GM19238 (cell line): Measurements from ENCODE around the gene CETP.
A peak's percentile ranks its signal among the peaks of the same experiment; 100 is the strongest.
"Not testable (repeated sequence)": the region's sequence is repeated elsewhere in the genome, so short reads cannot be mapped to it uniquely, and the experiment has no call there.

Source experiments
- DNase-seq: peaks from one replicate; pipeline ENCODE4 v3.0.0; 2011; ENCODE audit warnings: low spot score; ENCODE audit not compliant: insufficient read length

The CETP gene

DNA sequence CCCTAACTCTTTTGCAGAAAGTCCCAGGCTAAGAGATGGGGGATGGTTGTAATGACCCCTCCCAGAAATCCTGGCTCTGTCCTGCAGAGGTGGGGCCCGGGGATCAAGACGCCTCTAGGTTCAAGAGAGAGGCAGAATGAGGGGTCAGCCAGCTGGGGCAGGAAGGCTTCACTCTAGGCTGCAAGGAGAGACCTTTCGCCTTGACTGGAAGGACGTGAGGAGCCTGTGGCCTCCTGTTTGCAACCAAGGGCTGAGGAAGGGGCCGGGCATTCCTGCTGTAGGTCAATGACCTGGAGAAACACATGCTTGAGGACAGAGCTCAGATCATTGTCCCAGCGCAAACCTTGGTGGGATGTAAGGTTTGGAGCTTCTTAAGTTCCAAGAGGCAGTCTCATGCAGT is 8.7 kb upstream of the CETP start:
- DNase-seq, result no peak

DNA sequence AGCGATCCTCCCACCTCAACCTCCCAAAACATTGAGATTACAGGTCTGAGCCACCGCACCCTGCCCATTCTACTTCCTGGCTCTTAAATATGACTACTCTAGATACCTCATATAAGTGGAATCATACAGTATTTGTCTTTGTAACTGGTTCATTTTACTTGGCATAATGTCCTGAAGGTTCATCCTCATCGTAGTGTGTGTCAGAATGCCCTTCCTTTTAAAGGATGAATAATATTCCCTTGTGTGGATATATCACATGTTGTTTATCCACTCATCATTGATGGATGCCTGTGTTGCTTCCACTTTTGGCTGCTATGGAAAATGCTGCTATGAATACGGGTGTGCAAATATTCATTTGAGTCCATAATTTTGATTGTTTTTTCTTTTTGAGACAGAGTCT is 5.7 kb upstream of the CETP start:
- DNase-seq, result no peak

DNA sequence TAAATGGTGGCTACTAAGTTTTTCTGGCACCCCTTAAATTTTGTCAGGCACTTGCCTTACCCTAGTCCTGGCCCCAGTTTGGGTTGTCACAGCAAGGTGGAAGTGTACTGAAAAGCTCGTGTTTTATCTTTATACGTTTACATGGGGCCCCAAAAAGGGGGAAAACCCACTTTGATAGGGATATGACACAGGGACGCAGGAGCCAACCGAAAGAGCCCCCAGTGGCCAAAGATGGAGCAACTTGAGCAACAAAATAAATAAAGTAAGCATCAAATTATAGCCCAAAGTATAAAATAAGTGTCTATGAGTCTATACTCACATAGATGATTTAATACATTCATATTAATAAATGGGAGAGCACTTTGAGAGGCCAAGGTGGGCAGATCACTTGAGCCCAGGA is 5.0 kb upstream of the CETP start:
- no peak for DNase-seq

DNA sequence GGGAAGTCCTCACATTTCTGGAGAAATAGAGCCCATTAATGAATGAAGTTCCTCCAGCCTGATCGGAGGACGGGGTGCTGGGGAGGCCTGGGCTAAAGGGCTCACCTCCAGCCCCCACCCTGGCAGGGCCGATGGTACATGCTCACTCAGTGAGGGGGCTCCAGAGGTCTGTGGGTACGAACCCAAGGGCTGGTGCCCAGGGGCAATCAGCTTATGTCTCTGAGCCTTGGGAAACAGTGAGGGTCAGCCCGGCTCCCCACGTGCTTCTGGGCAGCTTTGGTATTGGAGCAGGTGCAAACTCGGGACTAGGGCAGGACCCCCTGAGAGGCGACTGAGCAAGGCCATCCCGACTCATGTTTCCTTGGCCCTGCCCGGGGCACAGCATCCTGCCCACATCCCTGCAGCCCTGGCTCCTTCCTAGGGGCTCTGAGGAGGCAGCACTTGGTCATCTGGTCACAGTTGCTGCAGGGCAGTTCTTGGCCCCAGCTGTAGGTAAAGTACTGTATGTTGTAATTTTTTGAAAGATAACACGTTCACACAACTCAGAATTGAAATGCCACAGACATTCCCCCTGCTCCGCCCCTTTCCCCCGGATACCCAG is 969 bp upstream of the CETP start:
- no peak for DNase-seq

DNA sequence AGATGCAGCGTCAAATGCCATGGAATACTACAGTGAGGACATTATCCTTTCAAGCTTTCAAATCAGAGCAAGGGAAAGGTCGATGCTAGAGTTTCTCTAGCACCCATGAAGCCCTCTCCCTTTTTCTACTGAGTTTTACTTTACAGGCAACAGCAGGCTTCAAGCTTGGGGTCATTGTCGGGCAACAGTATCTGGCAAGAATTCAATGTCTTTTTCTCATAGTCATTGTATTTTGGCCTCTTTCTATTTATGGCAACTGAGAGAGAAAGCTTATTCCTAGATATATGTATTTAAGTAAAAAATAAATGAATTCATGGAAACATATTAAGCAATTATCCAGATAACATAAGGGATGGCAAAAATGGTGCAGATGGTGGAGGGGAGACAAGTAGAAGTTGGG is 364 bp upstream of the CETP start:
- no peak for DNase-seq

DNA sequence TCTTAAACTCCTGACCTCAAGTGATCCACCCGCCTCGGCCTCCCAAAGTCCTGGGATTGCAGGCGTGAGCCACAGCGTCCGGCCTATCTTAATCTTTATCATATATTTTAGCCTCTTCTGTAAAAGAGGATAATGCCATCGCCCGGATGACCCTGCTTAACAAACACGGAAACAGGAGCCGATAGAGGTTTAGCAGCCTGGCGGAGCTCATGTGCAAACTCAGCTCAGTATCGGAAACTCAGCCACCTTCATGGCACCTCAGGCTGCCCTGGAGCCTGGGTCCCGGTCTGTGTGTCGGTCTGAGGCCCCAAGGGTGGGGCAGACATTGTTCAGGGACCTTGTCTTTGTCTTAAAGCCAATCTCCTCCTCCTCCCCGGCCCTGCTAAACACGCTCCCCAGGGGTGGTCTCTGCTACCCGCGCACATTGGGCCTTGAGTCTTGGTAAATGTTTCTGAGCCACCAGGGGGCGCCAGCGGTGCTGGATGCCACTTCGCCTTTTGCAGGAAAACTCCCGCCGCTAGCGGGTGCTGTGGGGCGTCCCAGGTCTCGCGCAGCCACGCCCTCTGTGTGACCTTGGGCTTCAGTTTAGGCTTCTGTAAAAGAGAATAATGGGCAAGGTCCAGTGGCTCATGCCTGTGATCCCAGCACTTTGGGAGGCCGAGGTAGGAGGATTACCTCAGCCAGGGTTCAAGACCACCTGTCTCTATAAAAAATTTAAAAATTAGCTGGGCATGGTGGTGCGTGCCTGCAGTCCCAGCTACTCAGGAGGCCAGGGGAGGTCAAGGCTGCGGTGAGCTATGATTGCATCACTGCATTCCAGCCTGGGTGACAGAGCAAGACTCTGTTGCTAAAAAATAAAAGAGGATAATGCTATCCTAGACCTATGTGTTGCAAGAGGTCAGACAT is 2.7 kb downstream of the CETP start:
- DNase-seq, result peak; percentile 72

DNA sequence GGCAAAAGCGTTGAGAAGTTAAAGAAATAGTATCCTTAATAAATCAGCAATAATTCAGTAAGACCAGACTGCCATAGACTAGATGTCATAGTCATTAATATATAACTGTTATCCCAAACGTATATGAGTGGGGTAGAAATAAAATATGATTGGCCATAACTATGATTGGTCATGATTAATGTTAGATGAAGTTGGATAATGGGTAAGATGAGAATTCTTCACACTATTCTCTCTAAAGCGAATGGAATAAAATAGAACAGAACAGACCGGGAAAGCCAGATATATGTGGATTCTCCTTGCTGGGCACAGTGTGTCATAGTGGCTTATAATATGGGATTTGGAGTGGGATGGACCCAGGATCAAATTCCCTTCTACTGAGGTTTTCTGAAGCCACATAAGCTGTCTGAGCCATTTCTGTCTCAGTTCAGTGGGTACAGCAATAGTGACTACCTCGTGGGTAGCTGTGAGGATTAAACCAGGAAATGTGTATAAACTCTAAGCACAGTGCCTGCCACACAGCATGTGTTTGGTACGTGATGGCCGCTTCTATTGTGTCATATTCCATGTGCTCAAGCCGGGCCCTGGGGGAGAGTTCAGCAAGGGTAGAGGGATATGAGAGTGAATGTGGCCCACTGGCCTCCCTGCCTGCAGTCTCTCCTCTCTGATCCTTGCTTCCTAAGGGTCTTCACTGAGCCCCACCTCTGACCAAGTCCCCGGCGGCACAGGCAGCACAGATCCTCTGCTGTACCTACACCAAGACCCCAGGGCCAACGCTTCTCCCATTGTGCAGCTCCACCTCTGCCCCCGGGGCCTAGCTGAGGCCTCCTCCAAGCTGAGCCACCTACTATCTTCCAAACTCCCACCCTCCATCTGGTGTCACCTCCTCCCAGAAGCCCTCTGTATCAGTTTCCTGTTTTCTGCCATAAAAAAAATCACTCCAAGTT is 3.7 kb downstream of the CETP start:
- no peak for DNase-seq

DNA sequence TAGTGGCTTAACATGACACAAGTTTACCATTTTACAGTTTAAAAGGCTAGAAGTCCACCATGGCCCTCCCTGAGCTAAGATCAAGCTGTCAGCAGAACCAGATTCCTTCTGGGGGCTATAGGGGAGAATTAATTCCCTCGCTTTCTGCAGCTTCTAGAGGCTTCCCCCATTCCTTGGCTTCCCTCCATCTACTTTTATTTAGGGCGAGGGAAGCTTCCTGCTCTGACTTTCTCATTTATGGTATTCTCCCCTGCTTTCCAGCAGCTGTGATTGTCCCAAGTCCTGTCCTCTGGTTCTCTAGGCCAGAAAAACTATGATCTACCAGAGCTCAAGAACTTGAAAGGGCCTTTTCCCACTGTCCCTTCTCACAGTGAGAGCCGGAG is 4.3 kb downstream of the CETP start:
- no peak for DNase-seq

DNA sequence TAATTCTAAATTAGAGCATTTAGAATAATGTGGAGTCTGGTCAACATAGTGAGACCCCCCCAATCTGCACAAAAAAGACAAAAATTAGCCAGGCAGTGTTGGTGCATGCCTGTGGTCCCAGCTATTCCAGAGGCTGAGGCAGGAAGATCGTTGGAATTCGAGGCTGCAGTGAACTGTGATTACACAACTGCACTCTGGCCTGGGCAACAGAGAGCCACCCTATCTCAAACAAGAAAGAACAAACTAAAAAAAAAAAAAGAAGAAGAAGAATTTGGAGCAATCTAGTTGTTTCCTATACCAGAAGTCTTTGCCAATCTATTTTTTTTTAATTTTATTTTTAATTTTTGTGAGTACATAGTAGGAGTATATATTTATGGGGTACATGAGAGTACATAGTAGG is 6.0 kb downstream of the CETP start:
- no peak for DNase-seq

DNA sequence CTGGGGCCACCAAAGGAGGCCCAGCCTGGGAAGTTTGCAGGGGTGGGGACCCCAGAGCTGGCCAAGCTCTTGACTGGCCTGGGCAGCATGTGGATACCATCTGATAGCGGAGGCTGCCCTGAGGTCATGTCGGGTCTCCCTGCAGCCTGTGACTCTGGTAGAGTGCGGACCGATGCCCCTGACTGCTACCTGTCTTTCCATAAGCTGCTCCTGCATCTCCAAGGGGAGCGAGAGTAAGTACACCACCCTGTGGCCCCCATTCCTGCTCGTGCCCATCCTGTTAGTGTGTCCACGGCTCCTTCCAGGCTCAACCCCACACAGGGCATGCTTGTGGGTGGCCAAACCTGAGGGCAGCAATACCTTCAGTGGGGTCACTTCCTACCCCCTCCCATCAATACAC is 8.0 kb downstream of the CETP start:
- DNase-seq, result no peak

DNA sequence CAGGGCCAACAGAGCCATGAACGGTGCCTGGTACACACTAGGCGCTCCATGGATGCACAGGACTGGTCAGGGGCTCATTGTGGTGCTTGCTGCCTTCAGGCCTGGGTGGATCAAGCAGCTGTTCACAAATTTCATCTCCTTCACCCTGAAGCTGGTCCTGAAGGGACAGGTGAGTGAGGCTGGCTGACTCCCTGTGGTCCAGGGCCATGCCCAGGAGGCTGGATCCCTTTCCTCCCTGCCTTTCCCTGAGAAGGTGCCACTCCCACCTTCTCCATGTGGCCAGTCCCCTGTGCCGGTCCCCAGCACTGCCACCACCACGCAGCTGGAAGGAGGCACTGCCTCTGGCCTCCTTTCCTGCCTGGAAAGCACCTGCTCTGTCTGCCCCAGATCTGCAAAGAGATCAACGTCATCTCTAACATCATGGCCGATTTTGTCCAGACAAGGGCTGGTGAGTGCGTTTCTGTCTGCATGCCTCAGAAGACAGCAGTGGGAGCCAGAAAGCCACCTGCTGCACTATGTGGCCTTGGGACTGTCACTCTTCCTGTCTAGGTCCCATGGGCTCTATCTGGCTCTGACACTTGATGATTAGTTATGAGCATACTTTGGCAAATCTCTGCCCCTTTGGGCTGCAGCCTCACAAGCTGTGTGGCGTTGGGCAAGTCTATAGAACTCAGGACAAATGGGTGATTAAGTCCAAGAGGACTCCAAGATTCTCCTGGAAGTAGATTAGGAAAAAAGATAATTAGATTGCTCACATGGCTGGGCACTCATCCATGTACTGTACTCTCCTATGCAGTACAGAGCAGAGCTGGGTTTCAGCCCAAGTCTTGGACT is 9.4 kb downstream of the CETP start:
- DNase-seq, result peak; percentile 34

DNA sequence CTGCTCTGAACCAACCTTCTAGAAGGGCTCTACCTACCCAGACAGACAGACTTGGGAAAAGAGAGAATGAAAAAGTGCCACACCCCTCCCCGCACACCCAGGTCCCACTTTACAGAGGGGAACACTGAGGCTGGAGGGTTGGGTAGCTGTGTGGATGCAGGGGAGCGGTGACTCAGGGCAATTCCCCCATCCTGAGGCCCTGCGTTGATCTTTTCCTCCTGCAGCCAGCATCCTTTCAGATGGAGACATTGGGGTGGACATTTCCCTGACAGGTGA is 10.0 kb downstream of the CETP start:
- no peak for DNase-seq

DNA sequence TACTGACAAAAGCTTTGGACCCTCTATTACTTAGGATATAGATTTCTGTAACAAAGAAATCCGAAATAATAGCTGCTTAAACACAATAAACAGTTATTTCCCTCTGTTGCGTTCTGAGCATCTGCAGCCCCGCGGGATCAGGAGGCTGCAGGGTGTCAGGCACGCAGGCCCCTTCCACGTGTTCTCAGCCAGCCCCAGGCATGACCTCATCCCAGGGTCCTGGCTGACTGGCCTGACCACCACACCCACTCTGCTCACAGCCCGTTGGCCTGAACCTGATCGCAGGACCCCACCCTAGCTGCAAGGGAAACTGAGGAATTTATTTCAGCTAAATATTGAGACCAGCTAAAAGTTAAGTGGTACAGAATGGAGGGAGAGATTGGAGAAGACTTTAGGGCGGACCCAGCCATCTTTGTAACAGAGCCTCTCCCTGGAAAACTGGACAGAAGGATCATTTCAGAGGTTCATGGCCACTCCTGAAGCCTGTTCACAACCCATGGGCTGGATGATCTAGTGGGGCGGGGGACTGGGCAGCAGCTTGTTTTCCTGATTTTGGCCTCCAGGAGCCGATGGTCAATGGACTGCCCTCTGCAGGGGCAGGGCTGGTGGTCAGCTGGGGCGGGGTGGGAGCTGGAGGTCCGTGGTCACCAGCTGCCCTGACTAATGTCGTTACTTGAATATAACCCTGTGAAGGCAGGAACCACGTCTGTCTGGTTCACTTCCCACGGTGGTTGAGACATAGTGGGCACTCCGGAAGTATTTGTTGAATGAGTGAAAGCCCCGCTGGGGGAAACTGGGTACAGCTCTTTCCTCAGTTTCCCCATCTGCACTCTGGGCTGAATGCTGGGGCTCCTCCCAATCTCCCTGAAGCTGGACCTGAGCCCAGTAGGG is 10.9 kb downstream of the CETP start:
- DNase-seq, result no peak

DNA sequence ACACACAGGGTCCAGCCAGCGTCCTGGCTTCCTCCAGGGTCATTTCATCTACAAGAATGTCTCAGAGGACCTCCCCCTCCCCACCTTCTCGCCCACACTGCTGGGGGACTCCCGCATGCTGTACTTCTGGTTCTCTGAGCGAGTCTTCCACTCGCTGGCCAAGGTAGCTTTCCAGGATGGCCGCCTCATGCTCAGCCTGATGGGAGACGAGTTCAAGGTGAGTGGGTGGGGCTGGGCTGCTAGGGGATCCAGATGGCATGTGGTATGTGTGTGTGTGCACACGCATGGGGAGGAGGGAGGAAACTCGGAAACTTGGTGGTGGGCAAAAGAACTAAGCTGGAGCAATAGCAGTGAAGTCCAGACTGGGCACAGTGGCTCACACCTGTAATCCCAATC is 11.5 kb downstream of the CETP start:
- no peak for DNase-seq

DNA sequence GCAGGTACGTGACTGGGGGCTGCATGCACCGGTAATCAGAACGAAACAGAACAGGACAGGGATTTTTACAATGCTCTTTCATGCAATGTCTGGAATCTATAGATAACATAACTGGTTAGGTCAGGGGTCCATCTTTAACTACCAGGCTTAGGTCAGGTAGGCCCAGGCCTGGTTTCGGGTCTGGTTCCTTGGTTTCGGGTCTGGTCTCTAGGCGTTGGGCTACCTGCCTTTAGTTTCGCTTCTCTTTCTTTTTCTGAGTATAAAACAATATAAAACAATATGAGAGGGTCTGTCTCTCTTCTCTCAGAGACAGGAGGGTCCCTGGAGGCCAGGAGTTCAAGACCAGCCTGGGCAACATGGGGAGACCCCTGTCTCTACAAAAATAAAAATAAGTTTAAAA is 12.1 kb downstream of the CETP start:
- DNase-seq, result not testable (repeated sequence)

DNA sequence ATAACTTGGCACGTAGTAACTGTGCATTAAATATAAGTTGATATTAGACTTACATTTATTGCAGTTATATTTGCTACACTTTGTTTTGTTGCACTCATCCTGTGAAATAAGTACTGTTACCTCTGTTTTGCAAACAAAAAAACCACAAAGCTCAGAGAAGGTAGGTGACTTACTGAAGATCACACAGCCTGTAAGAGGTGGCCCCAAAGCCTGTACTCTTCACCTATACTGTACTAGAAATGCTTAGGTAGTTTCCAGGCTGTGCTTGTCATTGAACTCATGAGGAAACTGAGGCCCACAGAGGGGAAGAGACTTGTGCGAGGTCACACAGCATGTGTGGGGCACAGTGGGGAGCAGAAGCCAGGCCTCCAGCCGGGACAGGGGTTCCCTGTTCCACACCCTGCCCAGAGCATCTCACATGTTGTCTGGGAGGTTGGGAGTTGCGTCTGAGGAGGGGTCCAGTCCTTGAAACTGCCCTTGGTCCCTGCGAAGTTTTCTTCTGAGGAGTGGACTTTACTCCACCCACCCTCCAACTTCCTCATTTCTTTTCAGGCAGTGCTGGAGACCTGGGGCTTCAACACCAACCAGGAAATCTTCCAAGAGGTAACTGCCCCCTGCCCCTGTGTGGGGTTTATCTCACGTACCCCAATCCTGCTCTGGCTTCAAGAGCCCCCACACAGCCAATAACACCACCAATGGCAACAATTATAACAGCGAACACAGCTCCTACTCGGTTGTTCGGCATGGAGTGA is 13.0 kb downstream of the CETP start:
- no peak for DNase-seq

DNA sequence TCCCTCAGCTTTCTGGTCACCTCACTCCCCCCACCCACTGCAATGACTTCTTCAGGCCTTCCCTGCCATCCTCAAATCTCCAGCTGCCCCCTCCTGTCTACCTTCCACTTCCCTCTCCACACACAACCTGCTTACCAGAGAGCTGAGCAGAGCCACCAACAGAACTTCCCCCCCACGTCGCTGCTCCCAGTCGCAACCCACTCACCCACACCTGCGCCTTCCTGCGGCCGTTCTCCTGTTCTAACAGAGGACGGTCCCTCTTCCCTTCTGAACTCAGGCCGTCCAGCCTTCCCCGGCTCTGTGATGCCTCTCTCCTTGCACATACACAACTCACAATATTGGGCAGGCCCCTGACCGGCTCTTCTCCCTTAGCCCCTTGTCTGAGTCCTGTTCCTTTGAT is 14.0 kb downstream of the CETP start:
- no peak for DNase-seq

DNA sequence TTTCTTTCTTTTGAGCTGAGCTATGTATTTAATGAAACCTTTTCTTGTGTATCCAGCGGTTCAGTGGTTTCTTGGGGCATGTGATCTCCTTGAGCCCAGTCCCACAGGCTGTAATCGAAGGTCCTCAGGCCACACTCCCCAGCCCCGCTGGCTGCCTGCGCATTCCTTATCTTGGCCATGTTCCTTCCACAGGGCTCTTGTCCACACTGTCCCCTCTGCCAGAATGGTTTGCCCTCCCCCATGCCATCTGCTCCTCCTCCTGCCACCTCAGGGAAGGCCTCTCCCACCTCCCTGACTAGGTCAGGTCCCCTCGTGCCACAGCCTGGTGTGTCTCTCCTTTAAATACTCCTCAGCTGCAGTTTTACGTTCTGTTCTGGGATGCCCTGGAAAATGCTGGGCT is 15.5 kb downstream of the CETP start:
- DNase-seq, result no peak

DNA sequence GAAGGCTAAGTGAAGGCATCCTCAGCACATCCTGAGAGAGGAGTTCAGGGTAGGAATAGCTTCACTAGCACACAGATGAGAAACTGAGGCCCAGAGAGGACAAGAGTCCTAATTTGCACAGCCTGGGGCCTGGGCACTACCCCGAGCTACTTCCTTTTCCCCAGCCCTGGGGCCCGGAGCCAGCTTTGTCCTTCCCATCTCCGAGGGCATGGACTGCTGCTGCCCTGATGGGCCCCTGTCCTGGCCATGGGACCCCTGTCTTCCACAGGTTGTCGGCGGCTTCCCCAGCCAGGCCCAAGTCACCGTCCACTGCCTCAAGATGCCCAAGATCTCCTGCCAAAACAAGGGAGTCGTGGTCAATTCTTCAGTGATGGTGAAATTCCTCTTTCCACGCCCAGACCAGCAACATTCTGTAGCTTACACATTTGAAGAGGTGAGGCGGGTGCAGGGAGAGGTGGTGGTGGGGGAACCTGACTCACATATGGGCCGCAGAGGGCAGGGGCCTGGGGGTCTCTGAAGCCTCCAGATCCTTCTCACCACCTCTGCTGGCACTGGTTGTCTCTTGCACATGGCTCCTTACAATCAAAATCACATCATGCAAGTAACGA is 16.2 kb downstream of the CETP start:
- no peak for DNase-seq
